ENCODE data around the gene ZMYND19. TPM values are rescaled to one million over a fixed set of nuclear protein-coding genes. Genes with fewer than 3 reads are reported as not detected.
"Not testable (repeated sequence)": the region's sequence is repeated elsewhere in the genome, so short reads cannot be mapped to it uniquely, and the experiment has no call there.

Gene ZMYND19
- polyA plus RNA-seq, 1 experiment = 14.9 TPM

DNA sequence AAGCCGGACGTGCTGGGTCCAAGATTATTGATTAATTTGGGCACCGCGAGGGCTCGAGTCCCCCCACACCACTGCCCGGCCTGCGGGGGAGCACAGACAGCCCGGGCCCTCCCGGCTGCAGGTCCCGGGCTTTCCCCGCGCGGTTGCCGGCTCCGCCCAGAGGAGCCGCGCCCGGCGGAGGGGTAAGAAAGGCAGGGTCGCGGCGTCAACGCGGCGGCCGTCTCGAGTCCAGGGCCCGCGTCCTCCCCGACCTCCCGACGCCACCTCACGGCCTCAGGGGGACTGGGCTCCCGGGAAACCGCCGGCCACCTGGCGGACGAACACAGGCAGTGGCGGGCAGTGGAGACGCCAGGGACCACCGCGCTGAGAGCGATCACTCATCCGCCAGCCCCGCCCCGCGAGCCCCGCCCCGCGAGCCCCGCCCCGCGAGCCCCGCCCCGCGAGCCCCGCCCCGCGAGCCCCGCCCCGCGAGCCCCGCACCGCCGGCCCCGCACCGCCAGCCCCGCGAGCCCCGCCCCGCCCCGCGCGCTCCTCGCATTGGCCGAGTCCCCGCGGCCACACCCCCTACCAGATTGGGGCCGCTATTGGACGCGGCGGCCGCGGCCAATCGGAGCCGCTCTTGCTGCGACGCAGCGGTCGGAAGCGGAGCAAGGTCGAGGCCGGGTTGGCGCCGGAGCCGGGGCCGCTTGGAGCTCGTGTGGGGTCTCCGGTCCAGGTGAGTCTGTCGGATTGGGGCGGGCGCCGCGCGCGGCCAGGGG is 38.9 kb downstream of the ZMYND19 start, which contains the start of gene MRPL41:
MRPL41 (plus strand) TSS at position 616 of the 758 bp plus-strand sequence. CDS start 203 bp downstream, outside the sequence.
- ChIA-PET CTCF (interaction anchor here (0.7 to 1.2 kb wide), 7 partner anchors 8 to 126 kb away, joined by 3 to 4 read pairs (median 4); no protein-coding TSS in a partner anchor), POLR2A (no interaction called here)
- TF ChIP-seq, protein P1, sequence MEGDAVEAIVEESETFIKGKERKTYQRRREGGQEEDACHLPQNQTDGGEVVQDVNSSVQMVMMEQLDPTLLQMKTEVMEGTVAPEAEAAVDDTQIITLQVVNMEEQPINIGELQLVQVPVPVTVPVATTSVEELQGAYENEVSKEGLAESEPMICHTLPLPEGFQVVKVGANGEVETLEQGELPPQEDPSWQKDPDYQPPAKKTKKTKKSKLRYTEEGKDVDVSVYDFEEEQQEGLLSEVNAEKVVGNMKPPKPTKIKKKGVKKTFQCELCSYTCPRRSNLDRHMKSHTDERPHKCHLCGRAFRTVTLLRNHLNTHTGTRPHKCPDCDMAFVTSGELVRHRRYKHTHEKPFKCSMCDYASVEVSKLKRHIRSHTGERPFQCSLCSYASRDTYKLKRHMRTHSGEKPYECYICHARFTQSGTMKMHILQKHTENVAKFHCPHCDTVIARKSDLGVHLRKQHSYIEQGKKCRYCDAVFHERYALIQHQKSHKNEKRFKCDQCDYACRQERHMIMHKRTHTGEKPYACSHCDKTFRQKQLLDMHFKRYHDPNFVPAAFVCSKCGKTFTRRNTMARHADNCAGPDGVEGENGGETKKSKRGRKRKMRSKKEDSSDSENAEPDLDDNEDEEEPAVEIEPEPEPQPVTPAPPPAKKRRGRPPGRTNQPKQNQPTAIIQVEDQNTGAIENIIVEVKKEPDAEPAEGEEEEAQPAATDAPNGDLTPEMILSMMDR (IDR thresholded peaks at IDR 0.05; ENCODE audit: insufficient read depth, low read depth, low read length) = peak; percentile 60
- Histone ChIP-seq H3K27me3 (ENCODE audit: control insufficient read depth, insufficient read depth, low read length) (no peaks in the 10 kb centered on the region), H3K4me3 (ENCODE audit: low read depth, low read length) (peak within 1 kb of the TSS; percentile 73), H3K36me3 (ENCODE audit: control insufficient read depth, insufficient read depth, low read length) (peaks cover 14% of the 10 kb centered on the region)
- peak; percentile 14 for DNase-seq (ENCODE audit: low read depth)

DNA sequence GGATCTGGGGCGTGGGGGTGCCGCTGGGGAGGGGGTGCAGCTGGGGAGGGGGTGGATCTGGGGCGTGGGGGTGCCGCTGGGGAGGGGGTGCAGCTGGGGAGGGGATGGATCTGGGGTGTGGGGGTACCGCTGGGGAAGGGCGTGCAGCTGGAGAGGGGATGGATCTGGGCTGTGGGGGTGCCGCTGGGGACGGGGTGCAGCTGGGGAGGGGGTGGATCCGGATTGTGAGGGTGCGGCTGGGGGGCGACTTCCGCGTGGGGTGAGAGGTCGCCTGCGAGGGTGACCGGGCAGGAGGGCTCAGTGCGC is 39.4 kb downstream of the ZMYND19 start:
- H3K27me3 ChIP-seq (ENCODE audit: control insufficient read depth, insufficient read depth, low read length); POLR2A ChIA-PET; DNase-seq (ENCODE audit: low read depth): not testable (repeated sequence)
- CTCF ChIA-PET = interaction anchor here (0.7 to 1.7 kb wide), 3 partner anchors 16 to 27 kb away, joined by 3 to 9 read pairs (median 4); no protein-coding TSS in a partner anchor
- Histone ChIP-seq H3K4me3 (ENCODE audit: low read depth, low read length) (peak overlapping the region; percentile 73), H3K36me3 (ENCODE audit: control insufficient read depth, insufficient read depth, low read length) (peaks cover 10% of the 10 kb centered on the region)

DNA sequence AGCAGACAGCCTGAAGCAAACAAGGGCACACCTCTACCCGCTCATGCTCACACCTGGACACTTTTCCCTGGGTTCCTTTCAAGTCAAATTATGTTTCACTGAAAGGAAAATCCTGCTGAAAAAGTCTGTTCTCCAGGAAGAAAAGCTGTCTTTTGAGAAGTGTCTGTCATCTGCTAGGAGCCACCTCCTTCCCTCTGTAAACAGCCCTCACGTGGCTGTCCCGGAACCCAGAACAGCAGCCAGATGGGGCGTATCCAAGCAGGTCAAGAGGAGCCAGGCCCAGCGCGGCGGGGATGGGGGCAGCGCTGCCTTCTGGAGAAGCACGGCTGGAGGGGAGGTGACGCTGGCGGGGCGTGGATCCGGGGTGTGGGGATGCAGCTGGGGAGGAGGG is 40.1 kb downstream of the ZMYND19 start, which contains the start of gene PNPLA7:
PNPLA7 (minus strand) TSS at position 172 of the 391 bp plus-strand sequence. CDS start 205 bp downstream, outside the sequence.
- Histone ChIP-seq H3K36me3 (ENCODE audit: control insufficient read depth, insufficient read depth, low read length) (peaks cover 7% of the 10 kb centered on the region), H3K27me3 (ENCODE audit: control insufficient read depth, insufficient read depth, low read length) (no peaks in the 10 kb centered on the region), H3K4me3 (ENCODE audit: low read depth, low read length) (peak within 1 kb of the TSS; percentile 73)
- DNase-seq (ENCODE audit: low read depth) = peak; percentile 21
- CTCF ChIA-PET = interaction anchor here (1.2 to 1.7 kb wide), 2 partner anchors 15 to 28 kb away, joined by 4 to 9 read pairs; no protein-coding TSS in a partner anchor
- POLR2A ChIA-PET = no interaction called here
- TF ChIP-seq, protein P1 (IDR thresholded peaks at IDR 0.05; ENCODE audit: insufficient read depth, low read depth, low read length) = 0 out of 2 replicates have a peak, but pooled peaks have one; percentile 4

DNA sequence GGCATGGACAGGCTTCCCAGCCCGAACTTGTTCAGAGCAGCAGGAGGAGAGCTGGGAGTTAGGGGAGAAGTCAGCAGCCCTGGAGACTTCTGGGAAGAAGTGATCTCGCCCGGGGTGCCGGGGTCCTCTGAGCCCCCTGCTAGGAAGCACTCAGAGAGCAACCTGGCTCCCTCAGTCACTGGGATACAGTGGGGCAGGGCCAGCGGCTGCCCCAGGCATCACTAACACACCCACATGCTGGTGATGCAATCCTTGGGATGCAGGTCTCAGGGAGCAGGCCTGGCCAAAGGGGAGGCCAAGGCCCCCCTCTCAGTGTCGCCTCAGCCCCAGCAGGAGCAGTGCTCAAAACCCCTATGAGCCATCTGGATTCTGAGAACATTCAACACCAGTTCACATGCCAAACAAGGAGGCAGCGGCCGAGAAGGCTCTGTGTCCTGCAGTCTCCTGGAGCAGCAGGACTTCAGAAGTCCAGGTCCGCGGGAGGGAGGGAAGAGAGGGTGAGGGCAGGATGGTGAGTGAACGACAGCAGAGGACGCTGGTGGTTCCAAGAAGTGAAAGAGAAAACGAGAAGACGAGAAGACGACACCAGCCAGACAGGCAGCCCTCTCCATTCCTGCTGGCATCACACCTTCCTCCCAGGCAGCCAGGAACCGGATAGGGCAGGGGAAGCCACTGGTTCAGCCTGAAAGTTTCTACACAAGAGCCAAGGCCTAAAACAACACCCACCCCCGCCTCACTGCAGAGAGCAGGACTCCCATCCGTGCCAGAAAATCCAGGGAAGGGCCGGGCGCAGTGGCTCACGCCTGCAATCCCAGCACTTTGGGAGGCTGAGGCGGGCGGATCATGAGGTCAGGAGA is 42.4 kb downstream of the ZMYND19 start:
- ChIA-PET CTCF (no interaction called here), POLR2A (no interaction called here)
- no peak for DNase-seq (ENCODE audit: low read depth)
- Histone ChIP-seq H3K36me3 (ENCODE audit: control insufficient read depth, insufficient read depth, low read length) (no peaks in the 10 kb centered on the region), H3K4me3 (ENCODE audit: low read depth, low read length) (no peak overlapping the region), H3K27me3 (ENCODE audit: control insufficient read depth, insufficient read depth, low read length) (no peaks in the 10 kb centered on the region)
- TF ChIP-seq, protein P1 (IDR thresholded peaks at IDR 0.05; ENCODE audit: insufficient read depth, low read depth, low read length) = no peak

DNA sequence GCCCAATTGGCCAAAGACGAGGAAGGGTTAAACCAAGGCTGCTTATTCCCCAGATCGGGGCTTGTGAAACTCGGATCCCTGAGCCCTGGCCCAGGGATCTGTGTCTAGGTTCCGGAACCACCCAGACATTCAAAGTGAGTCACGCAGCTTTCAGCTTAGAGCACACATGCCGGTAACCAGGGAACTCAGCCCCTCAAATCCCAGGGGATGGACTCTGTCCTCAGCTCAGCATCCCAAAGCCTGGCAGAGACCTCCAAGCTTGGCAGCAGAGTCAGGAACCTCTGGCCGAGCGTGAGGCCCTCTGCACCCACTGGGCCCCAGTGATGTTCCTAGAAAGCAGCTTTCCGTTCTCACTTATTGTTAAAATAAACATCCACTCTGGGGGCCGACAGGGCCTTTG is 45.2 kb downstream of the ZMYND19 start:
- ChIA-PET CTCF (interaction anchor here (0.6 to 2.0 kb wide), 3 partner anchors 10 to 18 kb away, joined by 5 to 13 read pairs (median 6); no protein-coding TSS in a partner anchor), POLR2A (no interaction called here)
- Histone ChIP-seq H3K36me3 (ENCODE audit: control insufficient read depth, insufficient read depth, low read length) (no peaks in the 10 kb centered on the region), H3K27me3 (ENCODE audit: control insufficient read depth, insufficient read depth, low read length) (no peaks in the 10 kb centered on the region), H3K4me3 (ENCODE audit: low read depth, low read length) (no peak overlapping the region)
- no peak for DNase-seq (ENCODE audit: low read depth)
- TF ChIP-seq, protein P1 (IDR thresholded peaks at IDR 0.05; ENCODE audit: insufficient read depth, low read depth, low read length) = no peak

All from BJ (cell line).